Activated CD4-positive, alpha-beta memory T cell treated with anti-CD3 and anti-CD28 coated beads for 36 hours (primary cell): ENCODE measurements around the gene TANC1. TPM values are rescaled to one million over a fixed set of nuclear protein-coding genes. Genes with fewer than 3 reads are reported as not detected.
"Not testable (repeated sequence)": the region's sequence is repeated elsewhere in the genome, so short reads cannot be mapped to it uniquely, and the experiment has no call there.

Experiments
- CTCF ChIA-PET: fragments of 350-600 bp; sonication (Branson Sonifier 250); formaldehyde crosslinking; loops from one replicate; lab custom pipeline; 2021; ENCODE audit warnings: antibody characterized with exemption, inconsistent platforms; lab: Charles Lee
- POLR2A ChIA-PET: fragments of 350-600 bp; sonication (Branson Sonifier 250); formaldehyde crosslinking; loops from one replicate; lab custom pipeline; 2021; ENCODE audit warnings: antibody characterized with exemption; lab: Charles Lee
- DNase-seq: peaks from one replicate; pipeline ENCODE4 v3.0.0-alpha.2; 2020
- H3K27ac Mint-ChIP-seq: one replicate; pipeline ENCODE4 v1.8.0; 2021; ENCODE audit warnings: mixed read lengths
- H3K27me3 Mint-ChIP-seq: one replicate; pipeline ENCODE4 v1.8.0; 2021; ENCODE audit warnings: mixed read lengths
- H3K36me3 Mint-ChIP-seq: one replicate; pipeline ENCODE4 v1.8.0; 2021; ENCODE audit warnings: mixed read lengths
- H3K4me1 Mint-ChIP-seq: one replicate; pipeline ENCODE4 v1.8.0; 2021; ENCODE audit warnings: low read depth, mixed read lengths
- H3K4me3 Mint-ChIP-seq: one replicate; pipeline ENCODE4 v1.8.0; 2021; ENCODE audit warnings: mild to moderate bottlenecking, mixed read lengths
- H3K9me3 Mint-ChIP-seq: one replicate; pipeline ENCODE4 v1.8.0; 2021; ENCODE audit warnings: mixed read lengths
- intact Hi-C: fragments of 100-400 bp; cut with micrococcal nuclease; formaldehyde crosslinking; loops from one replicate; pipeline ENCODE4 v1.15.1; 2023
- total RNA-seq, 2 experiments: library from RNA; stranded (reverse); gene quantifications; one replicate each; pipeline ENCODE4 v1.2.3, GENCODE V29; 2021

The TANC1 gene
- total RNA-seq, 2 experiments from 2014 or later: 0.63 to 0.86 TPM

DNA sequence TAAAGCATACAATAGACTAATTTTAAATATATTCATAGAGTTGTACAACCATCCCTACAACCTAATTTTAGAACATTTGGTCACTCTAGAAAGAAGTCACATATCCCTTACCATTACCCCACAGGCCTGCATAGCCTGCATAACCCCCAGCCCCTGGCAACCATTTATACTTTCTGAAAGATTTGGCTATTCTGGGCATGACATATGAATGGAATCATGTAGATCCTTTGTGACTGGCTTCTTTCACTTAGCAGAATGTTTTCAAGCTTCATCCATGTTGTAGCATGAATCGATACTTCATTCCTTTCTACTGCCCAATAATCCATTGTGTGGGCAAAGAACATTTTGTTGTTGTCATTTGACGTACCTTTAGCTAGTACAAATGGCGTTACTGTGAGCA is 166.5 kb downstream of the TANC1 start:
- Mint-ChIP-seq H3K4me1 (no peaks in the 10 kb centered on the region), H3K4me3 (no peak overlapping the region), H3K9me3 (no peaks in the 10 kb centered on the region), H3K27ac (no peak overlapping the region), H3K27me3 (no peaks in the 10 kb centered on the region), H3K36me3 (no peaks in the 10 kb centered on the region)
- ChIA-PET POLR2A (no interaction called here), CTCF (no interaction called here)
- DNase-seq: no peak
- intact Hi-C loops: no loop called here

DNA sequence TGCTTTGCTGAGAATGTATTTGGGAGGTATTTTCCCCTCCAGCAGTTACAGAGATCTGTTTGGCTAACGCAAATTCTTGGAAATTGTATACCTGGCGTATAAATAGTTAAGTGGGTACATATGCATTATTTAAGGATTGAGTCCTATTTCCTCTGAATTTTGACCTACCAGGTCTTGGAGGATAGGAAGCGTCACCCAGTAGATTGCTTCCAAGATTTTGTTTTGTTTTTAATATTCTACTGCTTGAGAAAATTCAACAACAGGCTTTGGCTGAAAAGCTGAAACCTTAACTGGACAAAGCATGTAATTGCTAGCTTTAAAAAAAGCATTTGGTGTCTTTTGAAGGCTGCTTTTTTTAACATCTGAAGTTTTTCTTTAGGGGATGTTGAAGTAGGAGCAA is 168.0 kb downstream of the TANC1 start:
- no peaks in the 10 kb centered on the region for H3K9me3 Mint-ChIP-seq
- no peak overlapping the region for H3K4me3 Mint-ChIP-seq
- H3K27ac Mint-ChIP-seq: no peak overlapping the region
- ChIA-PET CTCF (no interaction called here), POLR2A (no interaction called here)
- H3K4me1 Mint-ChIP-seq: no peaks in the 10 kb centered on the region
- H3K36me3 Mint-ChIP-seq: no peaks in the 10 kb centered on the region
- intact Hi-C loops: no loop called here
- peaks cover 2% of the 10 kb centered on the region for H3K27me3 Mint-ChIP-seq
- DNase-seq: no peak

DNA sequence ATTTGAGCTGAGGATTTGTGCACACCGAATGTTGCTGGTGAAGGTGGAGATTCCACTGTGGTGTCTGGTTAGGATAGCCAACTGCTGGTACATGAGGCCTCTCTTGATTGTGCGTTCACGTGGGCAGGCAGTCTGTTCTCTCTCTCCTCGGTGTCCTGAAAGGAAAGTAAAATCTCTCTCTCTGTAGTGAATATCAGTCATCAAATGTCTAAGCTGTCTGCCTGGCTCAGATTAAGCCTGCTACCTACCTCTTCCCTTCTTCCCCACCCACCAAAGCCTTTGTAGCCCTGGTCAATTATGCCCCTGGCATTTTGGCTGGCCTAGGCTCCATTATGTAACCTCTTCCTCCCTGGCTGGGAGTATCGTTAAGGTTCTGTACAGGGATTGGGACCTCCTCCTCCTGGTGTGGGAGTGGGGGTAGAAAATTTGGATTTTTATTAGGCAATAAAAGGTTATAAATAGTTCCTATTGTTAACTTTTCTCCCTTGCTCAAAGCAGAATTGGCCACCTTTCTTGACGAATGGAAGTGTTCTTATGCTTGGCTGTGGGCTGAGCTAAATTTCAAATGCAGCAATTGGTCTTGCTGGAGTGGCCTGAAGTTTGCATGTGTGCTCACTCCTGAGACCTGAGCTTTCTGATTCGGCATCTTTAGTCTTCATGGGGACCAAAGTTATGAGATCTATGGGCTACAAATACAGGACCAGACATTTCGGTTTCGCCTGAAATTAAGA is 169.2 kb downstream of the TANC1 start:
- DNase-seq: no peak
- H3K9me3 Mint-ChIP-seq: no peaks in the 10 kb centered on the region
- no peaks in the 10 kb centered on the region for H3K4me1 Mint-ChIP-seq
- H3K27ac Mint-ChIP-seq: no peak overlapping the region
- no peak overlapping the region for H3K4me3 Mint-ChIP-seq
- peaks cover 3% of the 10 kb centered on the region for H3K27me3 Mint-ChIP-seq
- H3K36me3 Mint-ChIP-seq: no peaks in the 10 kb centered on the region
- POLR2A ChIA-PET: no interaction called here
- CTCF ChIA-PET: no interaction called here
- intact Hi-C loops: no loop called here

DNA sequence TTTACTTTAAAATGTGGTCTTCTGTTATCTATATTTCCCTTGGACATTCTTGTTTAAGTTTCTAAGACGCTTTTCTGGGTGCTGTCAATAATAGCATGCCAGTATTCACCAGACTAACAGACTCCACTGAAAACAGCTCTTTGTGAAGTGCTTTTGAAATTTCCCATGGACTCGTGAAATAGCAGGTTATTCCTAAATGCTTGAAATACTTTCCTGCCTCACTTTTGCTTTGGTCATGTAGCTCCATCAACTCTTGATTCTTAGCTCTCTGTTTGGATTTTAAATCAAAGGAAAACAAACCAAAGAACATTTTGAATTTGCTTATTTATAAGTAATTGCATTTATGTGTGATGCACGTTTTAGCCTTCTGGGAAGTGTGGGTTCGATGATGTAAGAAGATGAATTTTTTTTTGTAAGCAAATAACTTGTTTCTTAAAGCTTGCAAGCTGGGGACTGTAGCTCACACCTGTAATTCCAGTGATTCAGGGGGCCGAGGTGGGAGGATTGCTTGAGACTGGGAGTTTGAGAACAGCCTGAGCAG is 170.3 kb downstream of the TANC1 start:
- peaks cover 3% of the 10 kb centered on the region for H3K27me3 Mint-ChIP-seq
- POLR2A ChIA-PET: no interaction called here
- CTCF ChIA-PET: interaction anchor here (1.1 kb wide), 1 partner anchor 19 kb away, joined by 3 read pairs; no protein-coding TSS in a partner anchor

DNA sequence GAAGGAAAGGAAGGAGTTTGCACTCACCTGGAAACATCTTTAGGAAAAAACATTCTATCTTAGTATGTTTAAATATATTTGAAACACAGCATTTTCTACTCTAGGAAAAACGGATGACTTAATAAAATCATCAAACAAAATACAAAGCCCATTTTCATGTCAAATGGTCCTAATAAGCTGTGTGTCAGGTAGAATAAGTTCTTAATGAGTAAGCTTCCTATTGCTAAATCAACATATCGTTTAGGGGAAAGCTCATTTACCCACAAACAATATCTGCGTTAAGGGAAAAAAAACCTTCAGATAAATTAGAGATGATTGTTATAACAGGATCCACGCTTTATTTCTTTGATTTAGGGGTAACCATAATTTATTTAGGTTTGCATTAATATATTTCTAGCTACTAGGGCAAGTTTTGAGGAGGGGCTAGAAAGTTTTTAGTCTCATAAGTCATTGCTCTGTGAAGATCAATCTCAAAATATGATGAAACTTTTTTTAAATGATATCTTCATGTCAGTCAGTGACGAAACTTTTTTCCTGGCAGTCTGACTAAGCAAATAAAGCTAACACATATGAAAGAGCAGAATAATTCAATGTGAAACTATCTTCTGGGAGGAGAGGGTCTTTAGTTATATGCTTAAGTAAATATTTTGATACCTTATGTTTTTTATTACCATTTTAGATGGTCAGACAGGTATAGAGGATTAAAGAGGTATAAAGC is 170.9 kb downstream of the TANC1 start:
- no peak overlapping the region for H3K4me3 Mint-ChIP-seq
- ChIA-PET POLR2A (no interaction called here), CTCF (interaction anchor here (1.1 kb wide), 1 partner anchor 20 kb away, joined by 3 read pairs; no protein-coding TSS in a partner anchor)
- H3K9me3 Mint-ChIP-seq: no peaks in the 10 kb centered on the region
- H3K36me3 Mint-ChIP-seq: no peaks in the 10 kb centered on the region
- no peak for DNase-seq
- peaks cover 3% of the 10 kb centered on the region for H3K27me3 Mint-ChIP-seq
- intact Hi-C loops: no loop called here
- no peak overlapping the region for H3K27ac Mint-ChIP-seq
- no peaks in the 10 kb centered on the region for H3K4me1 Mint-ChIP-seq

More for the DNA sequence above, 170.3 kb downstream of the TANC1 start:
- intact Hi-C loops: no loop called here
- Mint-ChIP-seq H3K4me3 (no peak overlapping the region), H3K4me1 (no peaks in the 10 kb centered on the region), H3K9me3 (no peaks in the 10 kb centered on the region), H3K36me3 (no peaks in the 10 kb centered on the region), H3K27ac (no peak overlapping the region)
- no peak for DNase-seq

DNA sequence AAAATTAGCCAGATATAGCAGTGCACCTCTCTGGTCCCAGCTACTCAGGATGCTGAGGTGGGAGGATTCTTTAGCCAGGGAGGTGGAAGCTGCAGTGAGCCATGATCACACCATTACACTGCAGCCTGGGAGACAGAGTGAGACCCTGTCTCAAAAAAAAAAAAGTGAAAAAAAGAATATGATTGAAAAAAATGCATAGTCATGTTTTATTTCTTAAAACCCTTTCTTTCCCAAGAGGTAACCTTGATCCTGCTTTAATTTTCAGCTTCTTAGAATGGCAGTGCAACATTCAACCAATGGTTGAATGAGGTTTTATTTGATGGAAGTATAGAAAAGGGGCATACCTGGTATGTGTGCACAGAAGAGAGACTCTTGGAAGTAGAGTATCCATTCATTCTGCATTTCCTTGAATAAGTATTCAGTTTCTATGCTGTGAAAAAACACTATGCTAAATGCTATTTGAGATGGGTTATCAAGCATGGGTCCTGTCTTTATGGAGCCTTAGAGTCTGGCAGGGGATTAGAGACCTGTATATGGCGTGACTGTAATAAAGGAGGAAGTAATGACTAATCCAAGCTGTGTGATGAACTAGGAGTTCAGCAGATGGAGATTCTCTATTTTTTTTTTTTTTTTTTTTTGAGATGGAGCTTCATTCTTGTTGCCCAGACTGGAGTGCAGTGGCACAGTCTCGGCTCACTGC is 171.8 kb downstream of the TANC1 start:
- intact Hi-C loops: no loop called here
- Mint-ChIP-seq H3K36me3 (no peaks in the 10 kb centered on the region), H3K4me3 (no peak overlapping the region), H3K4me1 (no peaks in the 10 kb centered on the region), H3K9me3 (no peaks in the 10 kb centered on the region), H3K27ac (no peak overlapping the region), H3K27me3 (peaks cover 3% of the 10 kb centered on the region)
- ChIA-PET CTCF (interaction anchor here (0.6 kb wide), 1 partner anchor 331 kb away, joined by 5 read pairs; no protein-coding TSS in a partner anchor), POLR2A (no interaction called here)
- no peak for DNase-seq

DNA sequence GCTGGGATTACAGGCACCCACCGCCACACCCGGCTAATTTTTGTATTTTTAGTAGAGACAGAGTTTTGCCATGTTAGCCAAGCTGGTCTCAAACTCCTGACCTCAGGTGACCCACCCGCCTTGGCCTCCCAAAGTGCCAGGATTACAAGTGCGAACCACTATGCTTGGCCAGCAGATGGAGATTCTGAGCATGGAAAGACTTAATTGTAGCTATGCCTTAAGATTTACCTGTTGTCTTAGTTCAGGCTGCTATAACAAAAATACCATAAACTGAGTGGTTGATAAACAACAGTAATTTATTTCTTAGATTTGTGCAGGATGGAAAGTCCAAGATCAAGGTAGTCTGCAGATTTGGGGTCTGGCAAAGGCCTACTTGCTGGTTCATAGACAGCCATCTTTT is 172.4 kb downstream of the TANC1 start:
- H3K27me3 Mint-ChIP-seq, intact Hi-C loops, H3K27ac Mint-ChIP-seq, CTCF ChIA-PET, H3K4me3 Mint-ChIP-seq, H3K9me3 Mint-ChIP-seq, POLR2A ChIA-PET, H3K4me1 Mint-ChIP-seq, DNase-seq, H3K36me3 Mint-ChIP-seq: not testable (repeated sequence)

DNA sequence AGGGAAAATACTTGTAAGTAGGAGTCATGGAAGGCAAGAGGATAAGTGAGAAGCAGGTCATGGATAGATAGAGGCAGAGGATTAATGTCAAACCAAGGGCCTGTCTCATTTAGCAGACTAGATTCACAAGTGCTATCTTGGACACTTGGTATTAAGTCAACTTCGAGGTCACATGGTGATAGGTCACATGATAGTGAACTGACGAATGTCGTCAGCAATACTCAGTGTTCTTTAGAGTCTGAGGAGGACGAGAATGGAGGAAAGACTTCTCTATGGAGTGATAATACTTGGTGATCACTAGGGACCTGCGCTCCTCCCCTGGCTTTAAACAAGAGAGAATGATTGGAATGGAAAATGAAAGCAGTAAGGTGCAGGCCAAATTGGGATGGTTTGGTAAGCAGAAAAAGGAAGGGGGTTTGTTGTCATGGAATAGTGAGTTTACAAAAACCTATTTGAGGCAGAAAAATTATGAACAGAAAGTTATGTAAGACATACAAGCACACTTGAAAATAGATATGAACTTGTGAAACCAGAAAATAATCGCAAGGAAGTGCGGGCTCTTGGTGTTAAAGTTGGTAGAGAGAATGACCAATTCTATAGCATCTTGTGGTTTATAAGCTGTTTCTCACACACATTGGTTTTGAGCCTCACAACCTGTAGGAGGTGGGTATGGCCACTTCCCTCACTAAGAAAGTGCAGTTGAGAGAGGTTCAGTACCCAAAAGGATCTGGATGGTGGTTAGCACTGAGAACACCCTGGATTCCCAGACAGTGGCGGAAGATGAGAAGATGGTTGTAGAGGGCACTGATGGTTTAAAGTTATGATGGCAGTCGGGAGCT is 176.6 kb downstream of the TANC1 start:
- H3K4me1 Mint-ChIP-seq: no peaks in the 10 kb centered on the region
- H3K4me3 Mint-ChIP-seq: no peak overlapping the region
- peaks cover 7% of the 10 kb centered on the region for H3K27me3 Mint-ChIP-seq
- intact Hi-C loops: no loop called here
- H3K36me3 Mint-ChIP-seq: no peaks in the 10 kb centered on the region
- ChIA-PET POLR2A (no interaction called here), CTCF (no interaction called here)
- H3K9me3 Mint-ChIP-seq: no peaks in the 10 kb centered on the region
- H3K27ac Mint-ChIP-seq: no peak overlapping the region
- DNase-seq: no peak

DNA sequence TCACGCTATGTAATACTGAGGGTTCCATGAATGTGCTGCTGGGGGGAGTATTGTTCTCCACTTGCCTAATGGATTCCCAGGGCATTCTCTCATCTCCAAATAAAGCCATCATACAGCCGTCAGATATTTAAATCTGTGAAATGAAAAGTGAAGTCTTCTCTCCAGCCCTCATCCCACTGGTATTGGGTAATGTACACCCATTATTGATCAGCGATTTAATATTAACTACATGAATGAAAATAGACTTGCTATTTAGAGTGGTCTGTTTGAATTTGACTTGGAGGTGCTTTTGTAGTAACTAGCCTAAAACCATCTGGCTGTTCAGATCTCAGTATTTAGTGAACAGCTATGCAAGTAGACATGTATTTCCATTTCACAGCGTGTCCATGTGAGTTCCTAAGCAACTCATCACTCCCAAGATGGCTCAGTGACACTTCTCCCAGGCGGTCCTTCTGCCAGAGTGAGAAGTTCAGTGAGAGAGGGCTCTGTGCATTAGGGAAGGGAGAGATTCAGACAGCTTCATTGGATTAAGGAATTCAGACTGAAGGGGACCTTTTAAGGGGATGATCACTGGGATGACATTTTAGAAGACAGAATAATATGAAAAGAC is 177.4 kb downstream of the TANC1 start:
- Mint-ChIP-seq H3K27me3 (peaks cover 5% of the 10 kb centered on the region), H3K36me3 (no peaks in the 10 kb centered on the region), H3K4me3 (no peak overlapping the region), H3K9me3 (no peaks in the 10 kb centered on the region), H3K4me1 (no peaks in the 10 kb centered on the region), H3K27ac (no peak overlapping the region)
- CTCF ChIA-PET: no interaction called here
- no peak for DNase-seq
- POLR2A ChIA-PET: no interaction called here
- intact Hi-C loops: no loop called here

DNA sequence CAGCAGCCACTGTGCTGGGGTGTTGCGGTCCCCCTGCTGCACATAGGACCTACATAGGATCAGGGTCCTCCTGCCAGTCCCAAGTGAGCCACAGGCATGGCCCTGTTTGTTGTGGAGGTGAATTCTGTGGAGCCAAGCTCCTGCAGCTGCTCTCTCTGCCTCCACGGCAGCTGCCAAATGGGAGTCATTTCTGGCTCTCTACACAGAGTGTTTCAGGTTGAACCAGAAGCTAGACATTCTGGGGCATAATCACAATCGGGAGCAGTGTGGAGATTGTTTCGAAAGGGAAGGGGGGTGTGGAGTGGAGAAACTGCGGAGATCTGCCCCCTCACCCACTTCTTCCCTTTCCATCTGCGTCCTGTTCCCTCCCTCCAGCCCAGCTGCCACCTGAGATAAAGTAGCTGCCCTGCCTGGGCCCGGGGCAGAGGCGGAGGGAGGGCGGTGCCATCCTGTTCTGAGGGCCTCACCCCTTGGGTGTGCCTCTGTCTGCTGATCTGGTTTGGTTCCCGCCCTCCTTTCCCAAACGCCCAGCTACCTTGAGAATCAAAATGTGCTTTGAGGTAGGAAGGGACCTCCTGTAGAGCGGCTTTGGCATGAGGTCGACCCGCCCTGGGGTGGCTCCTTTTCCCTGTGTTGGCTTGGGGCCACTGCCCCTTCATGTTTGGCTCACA is 178.7 kb downstream of the TANC1 start:
- ChIA-PET POLR2A (no interaction called here), CTCF (interaction anchor here (1.2 kb wide), 1 partner anchor 15 kb away, joined by 3 read pairs; no protein-coding TSS in a partner anchor)
- no peak for DNase-seq
- Mint-ChIP-seq H3K36me3 (no peaks in the 10 kb centered on the region), H3K4me3 (no peak overlapping the region), H3K27ac (no peak overlapping the region), H3K4me1 (no peaks in the 10 kb centered on the region), H3K27me3 (peaks cover 4% of the 10 kb centered on the region), H3K9me3 (no peaks in the 10 kb centered on the region)
- intact Hi-C loops: no loop called here

DNA sequence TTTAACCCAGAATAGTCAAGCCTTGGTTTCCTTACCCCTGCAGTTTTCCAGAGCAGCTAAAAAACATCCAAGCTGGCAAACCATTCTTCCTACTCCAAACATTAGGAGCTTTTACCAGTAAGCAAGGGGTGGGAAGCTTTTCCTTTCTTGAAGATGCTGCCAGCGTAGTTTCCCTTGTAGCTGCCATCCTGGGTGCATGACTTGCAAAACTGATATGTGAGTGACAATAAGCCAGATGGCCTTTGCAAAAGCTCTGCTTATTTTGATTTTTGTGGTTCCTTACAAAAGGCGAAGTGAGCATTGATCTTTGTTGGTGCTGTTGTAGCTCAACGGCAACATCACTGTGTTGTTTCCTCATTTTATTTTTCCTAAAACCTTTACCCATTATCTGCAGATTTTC is 179.2 kb downstream of the TANC1 start:
- ChIA-PET POLR2A (no interaction called here), CTCF (interaction anchor here (1.2 kb wide), 1 partner anchor 15 kb away, joined by 3 read pairs; no protein-coding TSS in a partner anchor)
- no peak overlapping the region for H3K4me3 Mint-ChIP-seq
- peaks cover 4% of the 10 kb centered on the region for H3K27me3 Mint-ChIP-seq
- H3K27ac Mint-ChIP-seq: no peak overlapping the region
- H3K36me3 Mint-ChIP-seq: no peaks in the 10 kb centered on the region
- DNase-seq: no peak
- no peaks in the 10 kb centered on the region for H3K9me3 Mint-ChIP-seq
- intact Hi-C loops: no loop called here
- H3K4me1 Mint-ChIP-seq: no peaks in the 10 kb centered on the region
